ENCODE results near the gene CASTOR2.
"Not testable (repeated sequence)": the region's sequence is repeated elsewhere in the genome, so short reads cannot be mapped to it uniquely, and the experiment has no call there.

The CASTOR2 gene

DNA sequence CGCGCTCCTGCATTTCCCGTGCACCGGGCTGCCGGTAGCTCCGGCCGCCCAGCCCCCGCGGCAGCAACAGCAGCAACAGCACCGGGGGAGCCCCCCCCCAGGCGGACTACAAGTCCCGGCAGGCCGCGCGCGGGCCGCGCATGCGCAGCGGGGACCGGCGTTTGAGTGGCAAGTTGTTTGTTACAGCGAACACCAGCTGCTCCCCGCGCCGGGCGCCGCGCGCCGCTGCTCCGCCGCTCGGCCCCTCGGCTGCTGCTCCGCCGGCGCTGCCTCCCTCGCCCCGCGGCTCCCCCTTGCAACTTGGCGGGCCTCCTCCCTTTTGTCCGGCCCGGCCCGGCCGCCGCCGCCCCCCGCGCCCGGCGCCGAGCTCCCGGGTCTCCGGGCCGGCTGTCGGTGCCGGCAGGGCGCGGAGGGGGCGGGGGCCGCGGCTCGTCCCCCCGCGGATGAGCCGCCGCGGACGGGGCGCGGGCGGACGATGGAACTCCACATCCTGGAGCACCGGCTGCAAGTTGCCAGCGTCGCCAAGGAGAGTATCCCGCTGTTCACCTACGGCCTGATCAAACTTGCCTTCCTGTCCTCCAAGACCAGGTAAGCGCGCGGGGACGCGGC is at the start of gene CASTOR2:
Gene CASTOR2 (plus strand): TSS at position 195 of the 609 bp plus-strand sequence. CDS start 281 bp downstream, at position 476.
- H3K4me3 Mint-ChIP-seq, result peak within 1 kb of the TSS; percentile 58 to 74
- peak; percentile 66 to 77 for DNase-seq
- not testable (repeated sequence) for H3K9me3 Mint-ChIP-seq, H3K4me1 Mint-ChIP-seq, H3K27me3 Mint-ChIP-seq, H3K27ac Mint-ChIP-seq
- ATAC-seq, result peak; percentile 92

DNA sequence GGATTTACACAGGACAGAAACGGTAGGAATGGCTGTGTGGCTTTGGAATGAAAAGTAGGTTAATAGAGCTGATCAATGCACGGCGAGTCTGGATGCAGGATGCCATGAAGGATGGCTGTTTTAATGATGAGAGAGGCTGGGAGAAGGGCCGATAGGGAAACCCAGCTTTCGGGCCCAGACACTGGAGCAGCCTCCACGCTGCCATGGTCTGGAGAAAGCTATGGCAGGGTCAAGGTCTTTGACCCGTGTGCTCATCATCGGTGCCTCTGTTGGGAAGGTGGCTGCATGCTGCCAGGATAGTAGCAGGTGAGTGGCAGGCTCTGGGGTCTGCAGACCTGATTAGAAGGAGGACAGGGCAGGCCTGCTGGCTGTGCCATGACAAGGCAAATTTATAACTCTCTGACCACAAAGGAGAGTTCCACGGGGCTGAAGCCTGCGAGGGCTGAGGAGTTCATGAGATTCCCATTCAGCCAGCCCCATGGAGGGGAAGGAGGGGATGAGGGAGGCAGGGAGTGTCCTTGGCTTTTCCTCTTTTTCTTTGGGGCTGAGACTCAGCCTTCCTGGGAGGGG is 42.1 kb upstream of the CASTOR2 start:
- not testable (repeated sequence) for H3K4me1 Mint-ChIP-seq, H3K27ac Mint-ChIP-seq, H3K27me3 Mint-ChIP-seq, ATAC-seq, DNase-seq, H3K4me3 Mint-ChIP-seq, H3K9me3 Mint-ChIP-seq

DNA sequence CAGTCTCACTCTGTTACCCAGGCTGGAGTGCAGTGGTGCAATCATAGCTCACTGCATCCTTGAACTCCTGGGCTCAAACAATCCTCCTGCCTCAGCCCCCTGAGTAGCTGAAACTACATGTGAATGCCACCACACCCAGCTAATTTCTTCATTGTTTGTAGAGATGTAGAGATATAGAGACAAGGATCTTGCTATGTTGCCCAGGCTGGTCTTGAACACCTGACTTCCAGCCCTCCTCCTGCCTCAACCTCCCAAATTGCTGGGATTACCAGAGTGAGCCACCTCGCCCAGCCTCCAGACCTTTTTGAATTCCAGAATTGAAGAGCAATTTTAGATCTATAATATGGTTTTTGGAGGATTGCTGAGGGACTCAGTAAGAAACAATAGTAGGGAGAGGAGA is 40.9 kb upstream of the CASTOR2 start:
- ATAC-seq, DNase-seq, H3K27me3 Mint-ChIP-seq, H3K4me3 Mint-ChIP-seq, H3K9me3 Mint-ChIP-seq, H3K4me1 Mint-ChIP-seq: not testable (repeated sequence)
- H3K27ac Mint-ChIP-seq, result peak overlapping the region in 1 of 2 donors; percentile 63

DNA sequence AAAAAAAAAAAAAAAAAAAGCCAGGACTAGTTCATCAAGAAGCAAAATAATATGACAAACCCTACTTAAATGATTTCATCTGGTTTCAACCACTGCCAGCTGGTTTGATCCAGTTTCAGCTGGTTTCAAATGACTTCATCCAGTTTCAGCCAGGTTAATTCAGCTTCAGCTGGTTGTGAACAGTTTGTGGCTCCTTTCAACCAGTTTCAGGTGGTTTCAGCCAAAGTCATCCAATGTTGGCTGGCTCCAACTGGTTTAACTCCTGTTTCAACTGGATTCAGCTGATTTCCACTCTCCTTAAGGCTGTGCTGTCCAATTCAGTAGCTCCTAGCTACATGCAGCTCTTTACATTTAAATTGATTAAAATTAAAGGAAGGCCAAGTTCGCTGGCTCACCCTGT is 37.5 kb upstream of the CASTOR2 start:
- not testable (repeated sequence) for H3K4me1 Mint-ChIP-seq, H3K9me3 Mint-ChIP-seq, H3K4me3 Mint-ChIP-seq, H3K27ac Mint-ChIP-seq, H3K27me3 Mint-ChIP-seq, DNase-seq
- peak; percentile 88 for ATAC-seq

- not testable (repeated sequence) for DNase-seq, H3K4me1 Mint-ChIP-seq, H3K9me3 Mint-ChIP-seq, ATAC-seq, H3K4me3 Mint-ChIP-seq, H3K27ac Mint-ChIP-seq, H3K27me3 Mint-ChIP-seq
Measured at GRCh38 chr7:74931563-74932328, 32.8 kb upstream of the CASTOR2 start.

DNA sequence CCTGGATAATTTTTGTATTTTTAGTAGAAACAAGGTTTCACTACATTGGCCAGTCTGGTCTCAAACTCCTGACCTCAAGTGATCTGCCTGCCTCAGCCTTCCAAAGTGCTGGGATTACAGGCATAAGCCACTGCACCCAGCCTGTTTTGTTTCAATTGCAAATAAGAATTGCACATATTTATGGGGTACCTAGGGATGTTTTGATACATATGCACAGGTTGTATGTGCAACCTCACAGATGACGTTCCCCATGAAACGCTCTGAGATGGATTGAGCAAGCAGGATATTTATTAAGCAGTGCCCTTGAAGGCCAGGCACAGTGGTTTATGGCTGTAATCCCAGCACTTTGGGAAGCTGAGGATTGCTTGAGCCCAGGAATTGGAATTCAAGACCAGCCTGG is 25.1 kb upstream of the CASTOR2 start:
- ATAC-seq, DNase-seq, H3K4me1 Mint-ChIP-seq, H3K4me3 Mint-ChIP-seq, H3K27ac Mint-ChIP-seq, H3K27me3 Mint-ChIP-seq, H3K9me3 Mint-ChIP-seq: not testable (repeated sequence)

DNA sequence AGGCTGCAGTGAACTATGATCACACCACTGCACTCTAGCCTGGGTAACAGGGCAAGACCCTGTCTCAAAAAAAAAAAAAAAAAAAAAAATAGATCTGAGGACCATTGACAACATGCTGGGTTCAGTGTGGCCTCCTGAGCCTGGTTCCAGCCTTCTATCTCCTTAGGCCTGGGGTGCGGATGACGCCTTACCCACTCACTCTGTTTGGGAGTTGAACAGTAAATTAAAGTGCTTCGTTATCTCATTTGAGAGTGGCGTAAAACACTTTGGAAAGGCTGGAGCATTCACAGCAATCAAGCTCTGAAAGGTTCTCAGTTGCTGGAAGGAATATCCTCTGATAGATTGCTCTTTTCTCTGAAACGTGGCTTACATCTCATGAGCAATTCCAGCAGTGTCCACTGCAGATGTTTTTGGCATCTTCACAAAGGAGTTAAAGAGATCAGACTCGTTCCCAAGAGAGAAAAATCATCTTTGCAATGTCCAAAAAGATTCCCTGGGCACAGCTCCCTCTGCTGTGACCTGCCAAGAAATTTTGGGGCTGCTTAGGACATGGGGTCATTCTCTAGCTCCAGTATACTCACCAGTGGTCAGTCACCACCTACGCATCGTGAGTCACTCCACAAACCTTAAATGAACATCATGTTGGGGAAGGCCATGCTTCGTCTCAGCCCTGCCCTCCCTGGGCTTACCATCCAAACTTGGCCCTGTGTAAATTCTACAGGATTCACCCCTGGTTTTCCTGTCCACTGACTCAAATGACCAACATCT is 23.0 kb upstream of the CASTOR2 start:
- H3K9me3 Mint-ChIP-seq, H3K27me3 Mint-ChIP-seq, H3K4me3 Mint-ChIP-seq: not testable (repeated sequence)

DNA sequence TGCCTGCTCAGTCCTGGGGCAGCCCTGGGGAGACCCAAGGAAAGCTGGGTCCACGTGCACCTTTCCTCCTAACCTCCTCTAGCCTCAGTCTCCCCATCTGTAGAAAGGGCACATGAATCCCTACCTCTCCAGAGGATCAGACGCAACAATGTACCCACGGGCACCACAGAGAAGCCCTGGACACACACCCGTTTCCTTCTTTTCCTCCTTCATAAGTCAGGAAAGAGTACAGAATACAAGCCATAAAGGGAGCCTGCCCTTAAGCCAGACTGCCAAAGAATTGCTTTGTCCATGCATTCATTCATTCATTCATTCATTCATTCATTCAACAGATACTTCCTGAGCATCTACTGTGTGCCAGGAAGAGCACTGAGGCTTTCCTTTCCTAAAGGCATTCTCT is 20.6 kb upstream of the CASTOR2 start:
- H3K4me1 Mint-ChIP-seq, H3K27me3 Mint-ChIP-seq, H3K4me3 Mint-ChIP-seq, H3K9me3 Mint-ChIP-seq, DNase-seq, H3K27ac Mint-ChIP-seq, ATAC-seq: not testable (repeated sequence)

More for the DNA sequence above, 23.0 kb upstream of the CASTOR2 start:
- not testable (repeated sequence) for ATAC-seq, H3K4me1 Mint-ChIP-seq, H3K27ac Mint-ChIP-seq, DNase-seq

- not testable (repeated sequence) for H3K4me1 Mint-ChIP-seq, ATAC-seq, DNase-seq, H3K9me3 Mint-ChIP-seq, H3K4me3 Mint-ChIP-seq, H3K27ac Mint-ChIP-seq, H3K27me3 Mint-ChIP-seq
Measured at GRCh38 chr7:74947741-74948140, 16.8 kb upstream of the CASTOR2 start.

DNA sequence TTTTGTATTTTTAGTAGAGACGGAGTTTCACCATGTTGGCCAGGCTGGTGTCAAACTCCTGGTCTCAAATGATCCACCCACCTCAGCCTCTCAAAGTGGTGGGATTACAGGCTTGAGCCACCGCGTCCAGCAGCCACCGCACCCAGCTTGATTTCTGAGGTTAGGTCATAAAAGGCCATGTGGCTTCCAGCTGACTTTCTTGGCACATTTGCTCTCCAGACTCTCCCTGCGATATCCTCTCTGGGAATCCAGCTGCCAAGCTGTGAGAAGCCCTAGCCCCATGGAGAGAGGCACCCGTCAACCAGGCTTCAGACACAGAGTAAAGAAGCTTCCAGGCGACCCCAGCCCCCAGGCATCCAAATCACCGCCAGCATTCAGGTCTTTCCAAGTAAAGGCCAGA is 10.7 kb upstream of the CASTOR2 start:
- not testable (repeated sequence) for ATAC-seq, H3K27me3 Mint-ChIP-seq, H3K9me3 Mint-ChIP-seq, H3K4me1 Mint-ChIP-seq, H3K27ac Mint-ChIP-seq, H3K4me3 Mint-ChIP-seq, DNase-seq

GRCh38 chr7:74958328-74958727 is 6.2 kb upstream of the CASTOR2 start:
- ATAC-seq, H3K4me1 Mint-ChIP-seq, H3K9me3 Mint-ChIP-seq, DNase-seq, H3K4me3 Mint-ChIP-seq, H3K27me3 Mint-ChIP-seq, H3K27ac Mint-ChIP-seq: not testable (repeated sequence)

DNA sequence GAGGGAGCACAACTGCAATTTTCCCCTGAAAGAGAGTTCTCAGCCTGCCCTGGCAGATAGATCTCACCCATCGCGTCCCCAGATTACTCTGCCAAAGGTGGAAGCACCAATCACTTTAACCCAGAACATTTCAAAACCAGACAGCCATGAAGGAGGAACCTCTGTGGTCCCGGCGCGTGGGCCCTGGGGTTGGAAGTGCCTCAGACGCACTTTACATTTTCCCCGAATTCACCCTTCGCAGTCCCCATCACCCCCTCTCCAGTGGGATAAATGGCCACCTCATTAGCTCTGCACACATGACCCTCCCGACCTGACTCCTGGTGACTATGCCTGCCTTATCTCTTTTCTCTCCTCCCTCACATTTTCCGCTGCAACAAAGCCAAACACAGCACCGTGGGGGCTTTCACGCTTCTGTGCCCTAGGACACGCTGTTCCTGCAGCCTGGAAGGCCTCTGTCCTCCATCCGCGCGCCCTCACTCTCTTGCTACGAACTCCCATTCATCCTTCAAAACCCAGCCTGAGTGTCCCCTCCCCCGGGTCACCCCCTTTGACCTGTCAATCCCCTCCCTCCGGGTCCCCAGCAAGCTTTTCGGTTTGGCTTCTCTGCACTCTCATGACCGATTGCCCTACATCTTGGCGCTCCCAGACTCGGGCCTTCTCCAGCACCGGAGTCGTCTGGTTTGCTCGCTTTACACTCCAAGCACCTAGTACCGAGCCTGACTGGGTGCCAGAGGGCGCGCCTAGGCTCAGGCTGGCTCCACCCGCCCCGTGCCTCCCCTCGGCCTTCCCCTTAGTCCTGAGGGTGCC is 598 bp upstream of the CASTOR2 start:
- H3K27me3 Mint-ChIP-seq, H3K4me1 Mint-ChIP-seq, H3K9me3 Mint-ChIP-seq, H3K27ac Mint-ChIP-seq: not testable (repeated sequence)
- DNase-seq (peak; percentile 20 to 23), ATAC-seq (peak; percentile 81)
- peak overlapping the region; percentile 58 to 74 for H3K4me3 Mint-ChIP-seq

- H3K9me3 Mint-ChIP-seq, H3K4me1 Mint-ChIP-seq, H3K27ac Mint-ChIP-seq, H3K4me3 Mint-ChIP-seq, ATAC-seq, H3K27me3 Mint-ChIP-seq, DNase-seq: not testable (repeated sequence)
Measured at GRCh38 chr7:74966208-74966854, 1.8 kb downstream of the CASTOR2 start.

GRCh38 chr7:74966909-74967308 is 2.4 kb downstream of the CASTOR2 start:
- H3K4me3 Mint-ChIP-seq, H3K27ac Mint-ChIP-seq, H3K9me3 Mint-ChIP-seq, H3K27me3 Mint-ChIP-seq, H3K4me1 Mint-ChIP-seq, ATAC-seq, DNase-seq: not testable (repeated sequence)

DNA sequence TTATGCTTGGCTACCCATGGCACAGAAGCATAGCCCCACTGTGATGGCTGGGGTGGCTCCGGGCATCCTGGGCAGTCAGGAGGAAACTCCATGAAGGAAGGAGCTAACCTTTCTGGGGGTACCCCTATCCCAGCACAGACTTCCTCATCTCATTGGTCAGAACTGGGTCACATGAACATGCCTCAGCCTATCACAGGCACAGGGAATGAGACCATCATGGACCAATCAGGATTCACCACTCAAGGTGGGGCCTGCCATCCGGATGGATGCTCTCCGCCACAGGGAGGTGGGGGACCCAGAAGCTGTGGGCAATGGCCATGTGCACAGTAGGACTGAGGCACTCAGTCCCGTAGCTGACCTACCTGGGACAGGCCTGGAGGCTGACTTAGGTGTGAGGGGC is 6.9 kb downstream of the CASTOR2 start:
- ATAC-seq, result peak; percentile 28
- H3K9me3 Mint-ChIP-seq, result not testable (repeated sequence)

More for the DNA sequence above, 6.9 kb downstream of the CASTOR2 start:
- H3K27ac Mint-ChIP-seq, DNase-seq, H3K27me3 Mint-ChIP-seq, H3K4me3 Mint-ChIP-seq, H3K4me1 Mint-ChIP-seq: not testable (repeated sequence)

Data from stimulated activated naive CD8-positive, alpha-beta T cell treated with anti-CD3 and anti-CD28 coated beads, Interleukin-15, amount 100 ng/mL, for 72 hours (primary cell).